Activated effector memory CD4-positive, alpha-beta T cell treated with Interleukin-2 at 50 U/mL for 16 hours (primary cell): ENCODE data around the gene PRDM8.
"Not testable (repeated sequence)": the region's sequence is repeated elsewhere in the genome, so short reads cannot be mapped to it uniquely, and the experiment has no call there.

ENCODE experiments used
- DNase-seq: peaks from one replicate; pipeline ENCODE4 v3.0.0-alpha.2; 2020

PRDM8 gene

DNA sequence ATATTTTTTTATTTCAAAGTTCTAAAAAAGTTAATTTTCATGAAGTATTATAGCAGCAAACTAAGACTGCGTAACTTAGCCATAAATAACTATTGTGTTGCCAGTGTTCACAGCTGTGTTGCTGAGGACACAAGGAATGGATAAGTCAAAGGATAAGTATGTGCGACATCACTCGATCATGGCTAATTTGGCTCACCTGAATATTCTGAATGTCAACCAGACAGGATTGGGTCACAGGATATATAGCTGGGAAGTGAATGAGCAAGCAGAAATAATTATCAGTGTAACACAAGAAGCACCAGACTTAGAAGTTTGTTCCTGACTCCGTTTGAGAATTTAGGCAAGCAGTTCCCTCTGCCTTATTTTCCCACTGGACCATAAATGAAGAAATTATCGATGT, 33.9 kb downstream of the PRDM8 start:
- no peak for DNase-seq

DNA sequence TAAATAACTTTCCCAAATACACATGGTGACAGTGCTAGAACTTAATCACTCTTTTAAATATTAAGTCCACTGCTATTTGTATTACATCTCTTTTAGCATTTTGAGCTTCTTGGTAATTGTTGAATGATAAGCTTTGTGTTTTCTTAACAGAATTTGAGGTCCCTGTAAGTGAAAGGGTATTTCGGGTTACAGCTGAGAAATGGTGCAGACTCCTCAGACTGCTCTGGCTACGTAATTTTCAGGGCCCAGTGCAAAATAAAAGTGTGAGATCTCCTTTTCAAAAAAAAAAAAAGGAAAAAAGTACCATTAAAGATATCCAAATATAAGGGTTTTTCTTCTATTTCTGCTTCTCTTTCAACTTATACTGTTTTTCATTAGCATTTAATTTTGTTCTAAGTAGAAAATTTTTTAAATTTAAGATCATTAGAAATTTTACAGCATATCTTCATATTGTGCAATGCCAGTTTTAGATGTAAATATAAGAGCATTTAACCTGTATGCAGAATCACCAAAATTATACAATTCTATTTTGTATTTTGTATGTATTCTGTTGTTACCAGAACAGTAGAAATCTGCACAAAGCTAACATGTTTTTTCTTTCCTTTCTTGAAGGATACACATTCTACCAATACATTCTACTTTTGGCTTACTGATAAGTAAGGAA, 35.5 kb downstream of the PRDM8 start:
- DNase-seq = no peak

DNA sequence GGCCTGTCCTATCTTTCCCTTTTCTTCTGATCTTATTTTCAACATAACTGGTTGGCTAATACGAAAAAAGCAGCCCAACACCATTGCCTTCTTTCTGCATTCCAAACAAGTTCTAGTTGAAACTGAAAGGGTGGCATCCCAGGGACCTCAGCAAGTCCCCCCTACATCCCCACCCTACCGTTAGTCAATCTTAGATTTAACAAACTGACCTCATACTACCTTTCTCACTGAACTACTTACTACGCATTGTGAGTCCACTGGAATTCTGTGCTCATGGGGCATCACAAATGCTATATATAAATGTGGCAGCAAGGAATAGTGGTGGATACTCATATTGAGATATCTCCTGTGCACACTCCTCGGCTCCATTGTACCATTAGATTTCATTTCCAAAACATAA, 36.1 kb downstream of the PRDM8 start:
- DNase-seq = no peak

DNA sequence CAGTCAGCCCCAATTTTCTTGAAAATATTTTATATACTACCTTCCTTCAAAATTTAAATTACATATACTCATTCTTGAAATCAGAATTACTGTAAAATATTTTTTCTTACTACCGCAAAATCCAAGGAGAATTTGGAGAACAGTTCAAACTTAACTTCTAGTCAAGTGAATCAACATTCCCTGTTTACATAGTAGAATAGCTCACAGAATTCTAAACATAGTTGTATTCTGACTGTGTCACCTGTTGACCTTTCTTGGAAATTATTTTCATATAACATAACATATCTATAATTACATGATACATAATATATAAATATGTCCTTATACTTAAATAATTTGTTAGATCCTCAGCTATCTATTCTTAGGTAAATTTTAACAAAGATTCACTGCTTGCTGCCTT, 38.1 kb downstream of the PRDM8 start:
- no peak for DNase-seq

DNA sequence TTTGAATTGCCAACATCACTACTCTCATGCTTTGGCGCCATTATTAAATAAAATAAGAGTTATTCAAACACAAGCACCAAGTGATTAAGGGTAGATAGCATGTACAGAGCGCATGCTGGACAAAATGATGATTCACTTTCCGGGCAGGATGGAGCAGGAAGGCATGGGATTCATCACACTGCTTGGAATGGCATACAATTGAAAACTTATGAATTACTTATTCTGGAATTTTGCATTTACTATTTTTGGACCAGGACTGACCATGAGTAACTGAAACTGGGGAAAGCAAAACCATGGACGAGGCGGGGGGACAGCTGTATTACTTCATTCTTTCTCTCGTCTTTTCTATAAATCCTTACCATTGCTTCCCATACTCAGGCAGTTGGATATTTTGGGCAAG, 40.7 kb downstream of the PRDM8 start:
- no peak for DNase-seq

DNA sequence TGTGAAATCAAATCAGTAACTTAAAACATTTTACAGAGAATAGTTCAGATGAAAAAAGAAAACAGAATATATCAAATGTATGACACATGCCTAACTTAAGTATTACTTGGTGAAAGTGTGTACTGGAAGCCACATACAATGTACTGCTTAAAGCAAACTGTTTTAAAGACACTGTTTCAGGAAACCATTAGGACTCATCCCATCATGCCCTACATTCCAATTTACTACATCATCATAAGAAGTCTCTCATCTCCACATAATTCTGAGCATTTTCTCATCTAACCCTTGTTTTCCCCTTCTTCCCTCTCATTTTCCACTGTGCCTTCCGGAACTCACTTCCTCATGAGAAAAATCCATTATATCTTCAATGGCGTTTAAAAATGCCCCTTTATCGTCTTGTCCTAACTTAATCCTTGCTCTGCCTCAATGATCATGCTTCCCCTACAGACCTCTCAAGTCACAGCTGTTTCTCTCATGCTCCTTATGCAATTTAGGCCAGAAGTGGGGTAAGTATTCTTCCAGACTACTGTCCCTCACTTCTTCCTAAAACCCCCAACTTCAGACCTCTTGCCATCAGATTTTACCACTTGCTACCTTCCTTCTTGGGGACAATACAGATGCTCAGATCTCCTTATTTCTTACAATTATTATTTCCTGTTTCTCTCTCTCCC, 42.3 kb downstream of the PRDM8 start:
- no peak for DNase-seq

DNA sequence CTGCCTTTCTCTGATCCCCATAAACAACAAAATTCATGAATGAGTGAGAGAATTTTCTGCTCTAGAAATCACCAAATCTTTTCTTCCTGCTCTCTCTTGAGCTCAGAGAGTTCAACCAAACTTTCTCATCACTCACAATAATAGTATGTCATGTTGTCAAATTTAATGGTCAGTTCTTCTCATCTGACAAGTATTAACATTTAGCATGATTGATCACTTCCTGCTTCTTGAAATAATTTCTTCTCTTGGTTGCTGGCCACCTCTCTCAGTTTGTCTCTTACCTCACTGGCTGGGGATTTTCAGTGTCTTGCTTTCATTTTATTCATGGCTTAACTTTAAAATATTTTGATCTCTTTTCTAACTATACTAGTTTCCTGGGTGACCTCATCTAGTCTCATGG, 43.7 kb downstream of the PRDM8 start:
- no peak for DNase-seq

DNA sequence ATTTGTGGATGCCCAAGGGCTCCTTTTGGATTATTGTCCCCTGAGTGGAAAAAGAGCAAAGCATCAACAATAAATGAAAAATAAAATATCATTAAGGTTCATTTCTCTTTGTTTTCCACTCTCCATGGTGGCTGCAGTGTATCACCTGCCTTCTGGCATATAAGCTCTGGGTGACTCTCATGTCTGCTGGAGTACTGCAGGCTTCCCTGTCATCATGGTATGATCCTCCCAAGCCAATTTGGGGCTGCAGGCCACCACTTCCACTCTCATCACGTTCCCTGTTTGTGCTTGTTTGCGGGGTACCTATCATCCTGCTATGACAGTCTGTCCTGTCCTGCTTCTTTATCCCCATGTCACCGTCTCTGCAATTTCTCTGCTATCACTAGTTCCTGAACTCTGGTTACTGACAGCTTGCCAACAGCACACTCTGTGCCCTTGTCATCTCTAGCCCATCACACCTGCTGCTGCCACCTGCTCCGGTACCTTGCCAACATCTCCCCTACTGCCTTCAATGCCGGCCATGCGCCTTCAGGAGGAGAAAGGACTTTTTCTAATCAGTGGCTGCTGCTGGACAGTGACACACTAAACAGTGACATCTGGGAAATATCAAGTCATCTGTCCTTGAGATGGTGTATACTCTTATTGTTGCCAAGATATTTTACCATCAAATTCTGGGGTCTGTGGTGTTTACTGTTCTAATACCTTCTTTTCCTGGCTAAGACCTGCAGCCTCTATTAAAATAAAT, 46.1 kb downstream of the PRDM8 start:
- no peak for DNase-seq

DNA sequence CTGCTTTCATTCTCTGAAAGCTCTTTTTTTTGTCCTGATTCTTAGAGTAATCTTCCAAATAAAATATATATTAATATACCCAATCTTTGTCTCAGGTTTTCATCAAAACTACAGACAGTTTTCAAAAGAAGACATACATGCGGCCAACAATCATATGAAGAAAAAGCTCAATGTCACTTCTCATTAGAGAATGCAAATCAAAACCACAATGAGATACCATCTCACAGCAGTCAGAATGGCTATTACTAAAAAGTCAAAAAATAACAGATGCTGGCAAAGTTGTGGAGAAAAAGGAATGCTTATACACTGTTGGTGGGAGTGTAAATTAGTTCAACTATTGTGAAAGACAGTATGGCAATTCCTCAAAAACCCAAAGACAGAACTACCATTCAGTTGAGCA, 50.2 kb downstream of the PRDM8 start:
- not testable (repeated sequence) for DNase-seq

DNA sequence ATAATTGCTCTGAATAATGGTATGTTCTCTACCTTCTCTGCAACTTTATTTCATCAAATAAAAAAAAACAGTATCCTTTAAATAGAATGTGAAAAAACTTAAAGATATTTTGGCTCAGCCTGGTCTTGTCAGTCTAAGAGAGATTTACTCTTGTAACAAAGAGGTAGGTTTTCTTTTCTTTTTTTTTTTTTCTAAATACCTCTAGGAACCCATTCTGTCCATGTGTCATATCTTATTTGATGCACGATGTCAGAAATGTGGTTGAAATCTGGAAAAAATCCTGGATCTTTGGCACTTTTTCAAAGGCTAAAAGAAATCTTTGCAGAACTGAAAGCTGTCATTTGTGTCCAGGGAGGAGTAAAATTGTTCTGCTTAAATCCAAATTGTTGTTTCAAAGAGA, 51.8 kb downstream of the PRDM8 start:
- no peak for DNase-seq

DNA sequence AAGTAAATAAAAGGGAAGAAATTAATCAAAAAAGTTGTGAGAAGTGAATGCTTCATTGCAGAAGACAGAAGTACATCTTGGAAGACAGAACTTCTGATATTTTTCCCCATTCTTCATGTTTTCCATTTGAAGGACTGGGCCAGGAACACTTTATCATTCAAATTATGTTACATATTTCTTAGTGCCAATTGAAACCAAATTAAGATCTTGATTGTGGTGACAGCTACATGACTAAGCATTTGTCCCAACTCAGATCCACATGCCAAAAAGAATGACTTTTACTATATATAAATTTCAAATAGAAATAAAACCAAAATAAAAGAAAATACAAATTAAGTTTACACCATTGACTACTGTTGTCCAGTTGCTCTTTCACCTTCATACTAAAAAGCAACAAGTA, 55.1 kb downstream of the PRDM8 start:
- no peak for DNase-seq

DNA sequence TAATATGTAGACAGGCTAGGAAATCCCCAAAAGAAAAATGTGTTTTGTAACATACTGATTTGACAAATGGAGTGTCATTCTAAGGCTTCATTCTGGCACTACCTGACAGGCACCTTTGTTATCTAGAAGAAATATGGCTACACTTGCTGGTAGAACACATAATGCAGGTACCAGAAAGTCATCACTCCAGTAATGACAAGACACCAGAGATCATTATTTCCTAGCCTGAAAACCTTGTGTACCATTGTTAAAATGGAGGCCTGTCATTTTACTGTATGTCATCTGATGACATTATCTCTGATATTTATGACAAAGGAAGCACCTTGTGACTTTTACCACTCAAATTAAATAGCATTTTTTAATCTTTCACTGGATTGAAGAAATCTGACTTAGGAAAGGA, 55.6 kb downstream of the PRDM8 start:
- DNase-seq = no peak

DNA sequence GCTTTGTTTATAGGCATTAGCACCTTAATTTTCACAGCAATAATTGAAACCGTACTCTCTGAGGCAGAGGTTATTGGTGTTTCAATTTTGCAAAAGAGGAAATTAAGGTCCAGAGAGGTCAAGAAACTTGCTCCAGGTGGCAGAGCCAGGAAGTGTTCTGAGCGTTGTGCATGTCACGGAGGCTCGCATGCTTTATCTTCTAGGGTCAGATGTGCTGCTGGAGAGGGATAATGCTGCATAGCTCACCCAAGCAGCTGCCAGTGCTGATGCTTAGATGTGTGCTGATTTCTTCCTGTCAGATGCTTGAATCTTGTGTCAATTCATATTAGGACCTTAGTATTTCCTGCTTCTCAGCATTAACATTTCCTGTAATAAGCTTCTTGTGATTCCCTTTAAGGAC, 56.2 kb downstream of the PRDM8 start:
- DNase-seq = no peak
